SK-N-SH (cell line): Measurements from ENCODE around the gene AXIN1. TPM values are rescaled to one million over a fixed set of nuclear protein-coding genes. Genes with fewer than 3 reads are reported as not detected.
A peak's percentile ranks its signal among the peaks of the same experiment; 100 is the strongest.

ENCODE experiments used
- CTCF ChIA-PET: fragments of 300-600, 350-600 bp; formaldehyde crosslinking; extraction: SDS; loops from one replicate; lab custom pipeline; 2021; lab: Yijun Ruan, JAX
- POLR2A ChIA-PET: fragments of 350-600 bp; sonication (Branson Sonifier 250); formaldehyde crosslinking; extraction: SDS; loops from one replicate; lab custom pipeline; 2020; ENCODE audit warnings: antibody characterized with exemption, inconsistent platforms; lab: Yijun Ruan, JAX
- DNase-seq: peaks from one replicate; pipeline ENCODE4 v3.0.0; 2012
- H2AFZ ChIP-seq: fragments of 200-600 bp; sonication (generic); 2 replicates; pipeline ENCODE4 v1.8.1; 2016; ENCODE audit warnings: antibody characterized with exemption, mild to moderate bottlenecking, low read depth
- H3F3A ChIP-seq: fragments of 200-600 bp; sonication (generic); replicated peaks from 2 replicates; pipeline ENCODE3; 2016; ENCODE audit warnings: antibody characterized with exemption, mild to moderate bottlenecking; ENCODE audit not compliant: insufficient read depth
- H3K27ac ChIP-seq, 2 experiments: fragments of 200-500 bp in 1 of 2; fragments of 200-600 bp in 1 of 2; sonication (Bioruptor generic) in 1 of 2; sonication (generic), shearing (Covaris generic) in 1 of 2; 2 replicates each; pipeline versions ENCODE4 v1.5.1 to v1.6.1; 2014 to 2016; ENCODE audit warnings: low read depth in 2 of 2, inconsistent platforms in 1 of 2, low read length in 1 of 2, mild to moderate bottlenecking in 1 of 2, mixed read lengths in 1 of 2
- H3K27me3 ChIP-seq: fragments of 200-600 bp; sonication (generic), shearing (Covaris generic); 2 replicates; pipeline ENCODE4 v1.6.1; 2016; ENCODE audit warnings: mixed run types; ENCODE audit not compliant: insufficient read depth
- H3K36me3 ChIP-seq, 2 experiments: fragments of 200-500 bp in 1 of 2; fragments of 200-600 bp in 1 of 2; sonication (Bioruptor generic) in 1 of 2; sonication (generic) in 1 of 2; replicated peaks in 1 of 2; 2 replicates each; pipeline versions ENCODE3 to v1.5.1; 2014 to 2016; ENCODE audit warnings: low read length in 1 of 2, mild to moderate bottlenecking in 1 of 2; ENCODE audit not compliant: insufficient read depth in 2 of 2, control insufficient read depth in 1 of 2
- H3K4me1 ChIP-seq, 2 experiments: fragments of 200-500 bp in 1 of 2; fragments of 200-600 bp in 1 of 2; sonication (Bioruptor generic) in 1 of 2; sonication (generic), shearing (Covaris generic) in 1 of 2; 2 replicates each; pipeline versions ENCODE4 v1.5.1 to v1.6.1; 2014 to 2016; ENCODE audit warnings: low read depth in 1 of 2, low read length in 1 of 2, mixed run types in 1 of 2; ENCODE audit not compliant: insufficient read depth in 2 of 2, control insufficient read depth in 1 of 2
- H3K4me2 ChIP-seq: fragments of 200-600 bp; sonication (generic), shearing (Covaris generic); 2 replicates; pipeline ENCODE4 v1.6.1; 2017; ENCODE audit warnings: mixed run types
- H3K4me3 ChIP-seq, 2 experiments: fragments of 200-500 bp in 1 of 2; fragments of 200-600 bp in 1 of 2; sonication (Bioruptor generic) in 1 of 2; sonication (generic), shearing (Covaris generic) in 1 of 2; 2 replicates each; pipeline versions ENCODE4 v1.5.1 to v1.8.1; 2014 to 2016; ENCODE audit warnings: low read depth in 2 of 2, inconsistent platforms in 1 of 2, low read length in 1 of 2, mild to moderate bottlenecking in 1 of 2, mixed read lengths in 1 of 2, moderate library complexity in 1 of 2
- H3K79me2 ChIP-seq: fragments of 200-600 bp; sonication (generic); 2 replicates; pipeline ENCODE4 v1.8.1; 2017; ENCODE audit warnings: mild to moderate bottlenecking; ENCODE audit not compliant: insufficient read depth
- H3K9ac ChIP-seq: fragments of 200-600 bp; sonication (generic); 2 replicates; pipeline ENCODE4 v1.6.1; 2017; ENCODE audit warnings: mixed run types
- H3K9me2 ChIP-seq: fragments of 200-600 bp; sonication (generic); 2 replicates; pipeline ENCODE4 v1.6.1; 2017; ENCODE audit warnings: mixed run types
- H3K9me3 ChIP-seq: fragments of 200-600 bp; sonication (generic); 2 replicates; pipeline ENCODE4 v1.6.1; 2017; ENCODE audit warnings: mixed run types, mild to moderate bottlenecking, moderate library complexity
- H4K20me1 ChIP-seq: fragments of 200-600 bp; sonication (generic); 2 replicates; pipeline ENCODE4 v1.6.1; 2017; ENCODE audit warnings: mild to moderate bottlenecking, mixed run types; ENCODE audit not compliant: insufficient read depth
- CHD2 ChIP-seq: fragments of 150-350 bp; IDR thresholded peaks from 2 replicates; pipeline ENCODE4 v1.6.1; 2018; ENCODE audit warnings: low read length; ENCODE audit not compliant: partially characterized antibody
- EP300 ChIP-seq, 2 experiments: IDR thresholded peaks; 2 replicates each; pipeline versions ENCODE4 v1.4.0 to v1.6.1; 2012; ENCODE audit warnings: borderline replicate concordance in 1 of 2, low read depth in 1 of 2, low read length in 1 of 2
- FOXJ3 ChIP-seq: sonication (generic); formaldehyde crosslinking; IDR thresholded peaks from 2 replicates; pipeline ENCODE4 v1.5.1; 2020; ENCODE audit warnings: mild to moderate bottlenecking, missing genetic modification reagents
- GATA2 ChIP-seq: sonication (generic); formaldehyde crosslinking; IDR thresholded peaks from 2 replicates; pipeline ENCODE4 v1.5.0; 2020; ENCODE audit warnings: mild to moderate bottlenecking, missing genetic modification reagents
- JUND ChIP-seq: IDR thresholded peaks from 2 replicates; pipeline ENCODE4 v1.4.0; 2012
- MEF2A ChIP-seq: IDR thresholded peaks from 2 replicates; pipeline ENCODE4 v1.4.0; 2012; ENCODE audit warnings: low read depth, borderline replicate concordance
- MXI1 ChIP-seq: IDR thresholded peaks from 2 replicates; pipeline ENCODE4 v1.6.1; 2012; ENCODE audit warnings: mild to moderate bottlenecking, low read depth, low read length, improper control_type of control experiment
- NFIC ChIP-seq: IDR thresholded peaks from 2 replicates; pipeline ENCODE4 v1.4.0; 2012; ENCODE audit warnings: borderline replicate concordance
- NRF1 ChIP-seq: IDR thresholded peaks from 2 replicates; pipeline ENCODE4 v1.6.1; 2012; ENCODE audit warnings: low read depth, mild to moderate bottlenecking, low read length
- RCOR1 ChIP-seq: fragments of 150-350 bp; IDR thresholded peaks from 2 replicates; pipeline ENCODE4 v1.6.1; 2017; ENCODE audit warnings: antibody characterized with exemption, low read length
- SIN3A ChIP-seq: IDR thresholded peaks from 2 replicates; pipeline ENCODE4 v1.6.1; 2012; ENCODE audit warnings: low read depth, mild to moderate bottlenecking, low read length, moderate library complexity, borderline replicate concordance
- SMC3 ChIP-seq: IDR thresholded peaks from 2 replicates; pipeline ENCODE4 v1.6.1; 2012; ENCODE audit warnings: low read depth, low read length, improper control_type of control experiment
- TAF1 ChIP-seq: IDR thresholded peaks from 2 replicates; pipeline ENCODE4 v1.6.1; 2012; ENCODE audit warnings: low read depth, mild to moderate bottlenecking, low read length, moderate library complexity, borderline replicate concordance
- TCF12 ChIP-seq: IDR thresholded peaks from 2 replicates; pipeline ENCODE4 v1.4.0; 2012
- USF1 ChIP-seq: IDR thresholded peaks from 2 replicates; pipeline ENCODE4 v1.4.0; 2012; ENCODE audit warnings: low read depth, borderline replicate concordance
- USF2 ChIP-seq: fragments of 150-350 bp; IDR thresholded peaks from 2 replicates; pipeline ENCODE4 v1.6.1; 2017; ENCODE audit warnings: antibody characterized with exemption, low read length, low read depth, borderline replicate concordance
- ZBTB33 ChIP-seq: IDR thresholded peaks from 2 replicates; pipeline ENCODE4 v1.4.0; 2012; ENCODE audit warnings: low read depth, borderline replicate concordance
- WGBS: methylation state at CpG from one replicate; pipeline ENCODE4 v1.1.6; 2017; ENCODE audit warnings: low lambda C conversion rate; 5-methylcytosine and 5-hydroxymethylcytosine counted together
- polyA plus RNA-seq, 3 experiments: library from polyadenylated mRNA; depleted of rRNA; stranded (reverse); fragments of >200 nt; gene quantifications; 2 replicates each; pipeline ENCODE4 v1.2.3, GENCODE V29; 2012

The AXIN1 gene
- polyA plus RNA-seq, 1 of the 3 experiments (the other 2 are of a cell fraction) = 19.9 TPM

- Histone ChIP-seq H3K36me3 (no peaks in the 10 kb centered on the region), H4K20me1 (no peaks in the 10 kb centered on the region), H2AFZ (peak overlapping the region; percentile 65; the same call in 1 of the 2 replicates), H3K27ac (no peak overlapping the region), H3K4me1 (peaks cover 0 to 13% of the 10 kb centered on the region in 2 experiments; a peak in 1 of 4 replicates), H3F3A (peaks cover 3% of the 10 kb centered on the region), H3K9me2 (no peaks in the 10 kb centered on the region), H3K79me2 (no peaks in the 10 kb centered on the region), H3K9me3 (no peaks in the 10 kb centered on the region), H3K4me2 (peak overlapping the region; percentile 28; the same call in 1 of the 2 replicates), H3K9ac (no peak overlapping the region), H3K27me3 (no peaks in the 10 kb centered on the region), H3K4me3 (peak overlapping the region in 1 of 2 experiments; percentile 42; a peak in 3 of 4 replicates)
- ChIA-PET CTCF (no interaction called here), POLR2A (no interaction called here)
- TF ChIP-seq GATA2 (CRISPR knock-in tag) (no peak), TCF12 (no peak), SIN3A (no peak), CHD2 (no peak), SMC3 (no peak), EP300 (IDR thresholded peaks at IDR 0.05; ENCODE audit: borderline replicate concordance in 1 of 2, low read depth in 1 of 2, low read length in 1 of 2) (no peak), RCOR1 (no peak), USF1 (no peak), FOXJ3 (CRISPR knock-in tag) (no peak), ZBTB33 (no peak), NFIC (no peak), MEF2A (no peak)
- WGBS = 73% methylated on average over 22 of the region's 58 CpGs
- peak; percentile 74 for DNase-seq
Measured at GRCh38 chr16:275041-275641, 77.4 kb downstream of the AXIN1 start.

GRCh38 chr16:273547-274421, 78.7 kb downstream of the AXIN1 start:
- Histone ChIP-seq H3K4me3 (no peak overlapping the region), H3K9me3 (no peaks in the 10 kb centered on the region), H3K4me2 (no peak overlapping the region), H3K9me2 (no peaks in the 10 kb centered on the region), H3F3A (no peaks in the 10 kb centered on the region), H3K27ac (no peak overlapping the region), H3K79me2 (no peaks in the 10 kb centered on the region), H3K27me3 (no peaks in the 10 kb centered on the region), H3K36me3 (no peaks in the 10 kb centered on the region), H2AFZ (no peak overlapping the region), H3K9ac (no peak overlapping the region), H3K4me1 (peaks cover 0 to 10% of the 10 kb centered on the region in 2 experiments; a peak in 1 of 4 replicates), H4K20me1 (no peaks in the 10 kb centered on the region)
- DNase-seq = no peak
- 70% methylated on average over 8 of the region's 30 CpGs for WGBS
- ChIA-PET POLR2A (no interaction called here), CTCF (interaction anchor here (0.7 to 1.4 kb wide), 3 partner anchors 24 to 93 kb away, joined by 3 to 4 read pairs (median 3); partner anchors contain the start of gene HBQ1)
- TF ChIP-seq JUND (no peak), MXI1 (no peak), USF2 (no peak), NRF1 (no peak), TAF1 (no peak), USF1 (no peak)
